Measurements from ENCODE around the gene LMO1. TPM values are rescaled to one million over a fixed set of nuclear protein-coding genes. Genes with fewer than 3 reads are reported as not detected.

LMO1 gene
- total and polyA plus RNA-seq, 2 of the 13 experiments (the other 11 are each of a cell fraction or from before 2014, with no cell fraction given), result not detected

- DNase-seq (ENCODE audit: low spot score), result no peak
Observed at GRCh38 chr11:8266246-8267241, 2.9 kb upstream of the LMO1 start.

More at GRCh38 chr11:8266246-8267241, 2.9 kb upstream of the LMO1 start:
- H3K4me1 ChIP-seq (ENCODE audit: insufficient read depth, low read length), result no peaks in the 10 kb centered on the region
- POLR2A ChIA-PET, result no interaction called here
- H2AFZ ChIP-seq (ENCODE audit: low read length), result no peak overlapping the region
- CTCF ChIA-PET (ENCODE audit: low intra/inter-chr PET ratio, low total read pairs), result no interaction called here
- H3K79me2 ChIP-seq (ENCODE audit: insufficient read depth, low read length), result no peaks in the 10 kb centered on the region
- no peak overlapping the region for H3K4me2 ChIP-seq (ENCODE audit: low read depth, low read length)
- FAIRE-seq (no peak), ATAC-seq (no peak)
- 9% methylated on average over 6 of the region's 11 CpGs for whole genome bisulfite sequencing (ENCODE audit: low lambda C conversion rate)
- intact Hi-C loops (cut with micrococcal nuclease; ENCODE audit: unreplicated experiment) (no loop called here), in situ Hi-C loops (cut with HindIII; ENCODE audit: extremely low pct_ligation_motif_present, low pct_unique_long_range_greater_than_20kb) (loop anchor here (10.0 kb wide), 1 partner anchor 262 kb away; no protein-coding TSS in a partner anchor)
- H3K36me3 ChIP-seq (replicated peaks in 1 of 2; ENCODE audit: control insufficient read depth in 1 of 2, insufficient read depth in 2 of 2, low read length in 2 of 2), result no peaks in the 10 kb centered on the region
- no peaks in the 10 kb centered on the region for H4K20me1 ChIP-seq (ENCODE audit: insufficient read depth, low read length)
- H3K4me3 ChIP-seq (replicated peaks in 1 of 3; ENCODE audit: insufficient read depth in 1 of 3, low read depth in 2 of 3, low read length in 3 of 3), result no peak overlapping the region
- H3K9me3 ChIP-seq (ENCODE audit: low read length), result no peaks in the 10 kb centered on the region
- TF ChIP-seq TFAP4 (IDR thresholded peaks at IDR 0.05; ENCODE audit: borderline replicate concordance, low read depth) (no peak), ZNF205 (CRISPR knock-in tag; IDR thresholded peaks at IDR 0.05) (no peak), ISL2 (CRISPR knock-in tag; IDR thresholded peaks at IDR 0.05) (no peak), ZNF777 (CRISPR knock-in tag; IDR thresholded peaks at IDR 0.05) (no peak), NCOA2 (CRISPR knock-in tag; IDR thresholded peaks at IDR 0.05) (no peak), ZMYM2 (CRISPR knock-in tag; IDR thresholded peaks at IDR 0.05) (no peak), KLF6 (CRISPR knock-in tag; IDR thresholded peaks at IDR 0.05) (no peak), MAFK (conservative IDR thresholded peaks at IDR 0.05 in 1 of 2, IDR thresholded peaks at IDR 0.05 in 1 of 2; ENCODE audit: low read length in 2 of 2) (peak in 1 of 2 experiments; percentile 39; a peak in 3 of 4 replicates)
- H3K27me3 ChIP-seq (ENCODE audit: control insufficient read depth in 1 of 2, insufficient read depth in 2 of 2, low read length in 2 of 2), result peaks cover 12 to 78% of the 10 kb centered on the region in 2 experiments; a peak in 4 of 5 replicates
- H3K27ac ChIP-seq (ENCODE audit: extremely low read length, insufficient read depth, low read length), result no peak overlapping the region
- BruUV-seq (replicated peaks), result no TSS peak
- no peak overlapping the region for H3K9ac ChIP-seq (ENCODE audit: insufficient read depth, low read depth, low read length)

Data from HepG2 (cell line).